IMR-90 (cell line): ENCODE measurements around the gene FOXN3. TPM values are rescaled to one million over a fixed set of nuclear protein-coding genes. Genes with fewer than 3 reads are reported as not detected.

Source experiments
- ATAC-seq: fragments of 200-7000 bp; cut with Tn5 transposase; 2 replicates; pipeline ENCODE4 v1.9.1; 2020; ENCODE audit warnings: low read depth, mild to moderate bottlenecking, moderate library complexity
- BruUV-seq: library from RNA; stranded (reverse); fragments of 400-500 nt; replicated peaks from 2 replicates; lab custom pipeline; 2021; lab: Mats Ljungman, UMichigan
- CTCF ChIA-PET: fragments of 300-600 bp; formaldehyde crosslinking; extraction: SDS; loops from one replicate; lab custom pipeline; 2021; ENCODE audit warnings: antibody characterized with exemption; lab: Yijun Ruan, JAX
- POLR2A ChIA-PET: fragments of 300-600 bp; sonication (Branson Sonifier 250); formaldehyde crosslinking; loops from one replicate; lab custom pipeline; 2022; ENCODE audit warnings: antibody characterized with exemption; ENCODE audit not compliant: unreplicated experiment; lab: Charles Lee
- DNase-seq: peaks from one replicate; pipeline ENCODE4 v3.0.0; 2013
- H2AFZ ChIP-seq: replicated peaks from 2 replicates; pipeline ENCODE3; 2013; ENCODE audit warnings: low read length, mild to moderate bottlenecking; ENCODE audit not compliant: poor library complexity
- H2AK5ac ChIP-seq: 2 replicates; pipeline ENCODE4 v1.6.1; 2013; ENCODE audit warnings: low read depth, low read length, inconsistent platforms
- H2AK9ac ChIP-seq: replicated peaks from 2 replicates; pipeline ENCODE3; 2013; ENCODE audit warnings: mild to moderate bottlenecking, low read depth, low read length, moderate library complexity; ENCODE audit not compliant: poor library complexity
- H2BK120ac ChIP-seq: 2 replicates; pipeline ENCODE4 v1.6.1; 2013; ENCODE audit warnings: low read depth, low read length, inconsistent platforms
- H2BK15ac ChIP-seq: 3 replicates; pipeline ENCODE4 v1.6.1; 2013; ENCODE audit warnings: low read depth, low read length, inconsistent platforms
- H2BK20ac ChIP-seq: 2 replicates; pipeline ENCODE4 v1.6.1; 2013; ENCODE audit warnings: low read depth, mild to moderate bottlenecking, inconsistent platforms, low read length, moderate library complexity
- H2BK5ac ChIP-seq: 2 replicates; pipeline ENCODE4 v1.6.1; 2013; ENCODE audit warnings: mild to moderate bottlenecking, low read depth, low read length, inconsistent platforms; ENCODE audit not compliant: poor library complexity, severe bottlenecking
- H3K14ac ChIP-seq: replicated peaks from 2 replicates; pipeline ENCODE4 v1.6.1; 2013; ENCODE audit warnings: low read depth, low read length, inconsistent platforms
- H3K18ac ChIP-seq: 2 replicates; pipeline ENCODE4 v1.6.1; 2013; ENCODE audit warnings: low read depth, low read length, control low read depth
- H3K23ac ChIP-seq: 2 replicates; pipeline ENCODE4 v1.6.1; 2013; ENCODE audit warnings: low read depth, low read length, inconsistent platforms
- H3K27ac ChIP-seq: 2 replicates; pipeline ENCODE4 v1.5.1; 2013; ENCODE audit warnings: mild to moderate bottlenecking, control low read depth, low read length; ENCODE audit not compliant: insufficient read depth
- H3K27me3 ChIP-seq: 2 replicates; pipeline ENCODE4 v1.6.1; 2013; ENCODE audit warnings: low read length; ENCODE audit not compliant: control insufficient read depth, insufficient read depth
- H3K36me3 ChIP-seq: 2 replicates; pipeline ENCODE4 v1.6.1; 2013; ENCODE audit warnings: low read length, mixed read lengths; ENCODE audit not compliant: control insufficient read depth, insufficient read depth
- H3K4ac ChIP-seq: 2 replicates; pipeline ENCODE4 v1.6.1; 2013; ENCODE audit warnings: low read depth, low read length, inconsistent platforms
- H3K4me1 ChIP-seq: 2 replicates; pipeline ENCODE4 v1.6.1; 2013; ENCODE audit warnings: low read length, mixed read lengths; ENCODE audit not compliant: control insufficient read depth, insufficient read depth
- H3K4me2 ChIP-seq: 2 replicates; pipeline ENCODE4 v1.6.1; 2013; ENCODE audit warnings: low read depth, mild to moderate bottlenecking, control low read depth, low read length, moderate library complexity
- H3K4me3 ChIP-seq: 2 replicates; pipeline ENCODE4 v1.5.1; 2013; ENCODE audit warnings: low read depth, mild to moderate bottlenecking, control low read depth, low read length, moderate library complexity; ENCODE audit not compliant: insufficient read depth
- H3K56ac ChIP-seq: 2 replicates; pipeline ENCODE4 v1.6.1; 2013; ENCODE audit warnings: low read length, inconsistent platforms; ENCODE audit not compliant: insufficient read depth; ENCODE audit errors: extremely low read depth
- H3K79me1 ChIP-seq, 2 experiments: 2 replicates each; pipeline ENCODE4 v1.6.1; 2013; ENCODE audit warnings: low read length in 2 of 2, inconsistent platforms in 1 of 2, low read depth in 1 of 2
- H3K9ac ChIP-seq: 2 replicates; pipeline ENCODE4 v1.6.1; 2013; ENCODE audit warnings: low read depth, low read length, control low read depth
- H3K9me1 ChIP-seq: 2 replicates; pipeline ENCODE4 v1.6.1; 2013; ENCODE audit warnings: low read length, inconsistent platforms; ENCODE audit not compliant: insufficient read depth
- H3K9me3 ChIP-seq: 2 replicates; pipeline ENCODE4 v1.6.1; 2013; ENCODE audit warnings: low read length; ENCODE audit not compliant: control insufficient read depth, insufficient read depth
- H4K20me1 ChIP-seq: 2 replicates; pipeline ENCODE4 v1.6.1; 2013; ENCODE audit warnings: low read length, inconsistent platforms; ENCODE audit not compliant: insufficient read depth
- H4K5ac ChIP-seq: 2 replicates; pipeline ENCODE4 v1.6.1; 2013; ENCODE audit warnings: mild to moderate bottlenecking, low read depth, low read length, control low read depth
- H4K8ac ChIP-seq, 2 experiments: 2 replicates each; pipeline ENCODE4 v1.6.1; 2013; ENCODE audit warnings: low read depth in 2 of 2, low read length in 2 of 2, control low read depth in 1 of 2, inconsistent platforms in 1 of 2
- H4K91ac ChIP-seq: 2 replicates; pipeline ENCODE4 v1.6.1; 2013; ENCODE audit warnings: low read depth, low read length, inconsistent platforms; ENCODE audit not compliant: insufficient read depth
- BHLHE40 ChIP-seq: fragments of 150-350 bp; IDR thresholded peaks from 2 replicates; pipeline ENCODE4 v1.6.1; 2016; ENCODE audit warnings: mild to moderate bottlenecking, low read depth, low read length
- CEBPB ChIP-seq: IDR thresholded peaks from 2 replicates; pipeline ENCODE4 v1.6.1; 2012; ENCODE audit warnings: low read depth, low read length, improper control_type of control experiment
- CHD1 ChIP-seq: IDR thresholded peaks from 2 replicates; pipeline ENCODE4 v1.6.1; 2012; ENCODE audit warnings: low read depth, low read length, improper control_type of control experiment
- FOS ChIP-seq: fragments of 150-350 bp; IDR thresholded peaks from 2 replicates; pipeline ENCODE4 v1.6.1; 2016; ENCODE audit warnings: low read depth, low read length
- MAFK ChIP-seq: IDR thresholded peaks from 2 replicates; pipeline ENCODE4 v1.6.1; 2012; ENCODE audit warnings: low read depth, low read length, improper control_type of control experiment
- MAZ ChIP-seq: IDR thresholded peaks from 2 replicates; pipeline ENCODE4 v1.6.1; 2012; ENCODE audit warnings: low read depth, mild to moderate bottlenecking, low read length, improper control_type of control experiment, moderate library complexity, borderline replicate concordance
- MXI1 ChIP-seq: IDR thresholded peaks from 2 replicates; pipeline ENCODE4 v1.6.1; 2012; ENCODE audit warnings: low read depth, mild to moderate bottlenecking, low read length, moderate library complexity, borderline replicate concordance
- NFE2L2 ChIP-seq: fragments of 150-350 bp; IDR thresholded peaks from 2 replicates; pipeline ENCODE4 v1.6.1; 2016; ENCODE audit warnings: low read depth, mild to moderate bottlenecking, low read length
- POLR2A ChIP-seq: IDR thresholded peaks from 2 replicates; pipeline ENCODE4 v1.6.1; 2012; ENCODE audit warnings: mild to moderate bottlenecking, low read depth, low read length
- RAD21 ChIP-seq: IDR thresholded peaks from 2 replicates; pipeline ENCODE4 v1.6.1; 2012; ENCODE audit warnings: low read length, improper control_type of control experiment
- RCOR1 ChIP-seq: IDR thresholded peaks from 2 replicates; pipeline ENCODE4 v1.6.1; 2012; ENCODE audit warnings: mild to moderate bottlenecking, low read length, improper control_type of control experiment; ENCODE audit not compliant: insufficient replicate concordance
- RFX5 ChIP-seq: IDR thresholded peaks from 2 replicates; pipeline ENCODE4 v1.8.0; 2012; ENCODE audit warnings: low read depth, mild to moderate bottlenecking, low read length, moderate library complexity
- SMC3 ChIP-seq: fragments of 150-350 bp; IDR thresholded peaks from 2 replicates; pipeline ENCODE4 v1.6.1; 2016; ENCODE audit warnings: low read depth, mild to moderate bottlenecking, antibody characterized with exemption, low read length, moderate library complexity
- WGBS, 2 experiments: methylation state at CpG; one replicate each; pipeline versions ENCODE4 v1.1.5 to v1.1.7; 2013; ENCODE audit warnings: missing lambda C conversion rate in 2 of 2; ENCODE audit not compliant: insufficient read length in 1 of 2; ENCODE audit errors: extremely low coverage in 2 of 2; 5-methylcytosine and 5-hydroxymethylcytosine counted together
- dilution Hi-C: fragments of 300-500 bp; cut with HindIII; formaldehyde crosslinking; loops from one replicate; pipeline ENCODE4 v1.14.3; 2018; ENCODE audit warnings: low sequenced_read_pairs; ENCODE audit not compliant: unreplicated experiment
- in situ Hi-C: fragments of 300-500 bp; cut with MboI; formaldehyde crosslinking; loops from 3 replicates; pipeline ENCODE4 v1.14.3; 2019; ENCODE audit warnings: low sequenced_read_pairs, inconsistent platforms, mixed read lengths
- intact Hi-C: fragments of 100-400 bp; cut with micrococcal nuclease; formaldehyde crosslinking; loops from 2 replicates; pipeline ENCODE4 v1.10.0; 2022
- polyA plus RNA-seq, 3 experiments: library from polyadenylated mRNA; depleted of rRNA; stranded (reverse); fragments of >200 nt; gene quantifications; 2 replicates each; pipeline ENCODE4 v1.2.3, GENCODE V29; 2012; ENCODE audit warnings: low replicate concordance in 1 of 3
- total RNA-seq: library from RNA; depleted of rRNA; stranded (reverse); fragments of >200 nt; gene quantifications from 2 replicates; pipeline ENCODE4 v1.2.3, GENCODE V29; 2012
- TF ChIP-seq, protein P1 (sequence below): fragments of 150-350 bp; IDR thresholded peaks from 2 replicates; pipeline ENCODE4 v1.6.1; 2016; ENCODE audit warnings: low read depth, mild to moderate bottlenecking, low read length, moderate library complexity, borderline replicate concordance
- TF ChIP-seq, protein P2 (sequence below): conservative IDR thresholded peaks from 2 replicates; pipeline ENCODE4 v1.5.1; 2012; ENCODE audit warnings: mild to moderate bottlenecking, low read depth, low read length, improper control_type of control experiment

FOXN3 gene
- total and polyA plus RNA-seq, 2 of the 4 experiments (the other 2 are of a cell fraction) = 22.6 to 33.7 TPM

DNA sequence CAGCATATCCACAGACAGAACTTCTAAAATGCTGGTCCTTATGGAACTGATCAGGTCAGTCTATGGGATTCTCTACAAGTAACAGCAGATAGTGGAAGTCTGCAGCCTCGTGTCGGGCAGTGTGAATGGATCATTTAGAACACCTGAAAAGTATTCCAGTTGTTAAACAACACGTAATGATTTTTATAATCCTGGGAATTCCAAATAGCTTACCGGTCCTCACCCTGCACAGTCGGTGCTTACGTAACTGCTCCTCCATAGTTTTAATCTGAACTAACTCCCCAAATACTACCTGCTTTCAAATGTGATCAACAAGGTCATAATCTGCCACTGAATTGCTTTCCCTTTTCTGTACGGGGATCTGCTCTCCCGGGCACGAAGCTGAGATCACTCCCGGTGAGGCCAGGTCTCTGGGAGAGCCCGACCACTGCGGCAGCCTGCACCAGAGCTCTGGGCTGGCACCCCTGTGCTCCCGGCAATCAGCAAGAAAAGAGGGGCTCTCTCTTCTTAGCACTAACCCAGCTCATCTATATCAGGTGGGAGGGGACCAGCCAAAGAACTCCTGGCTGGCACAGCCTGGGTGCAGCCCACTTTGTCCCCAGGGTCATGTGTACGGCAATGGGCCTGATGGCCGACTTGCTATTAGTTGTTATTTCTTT lies 157.0 kb downstream of the FOXN3 start:
- Histone ChIP-seq H4K20me1 (peaks cover 28% of the 10 kb centered on the region), H2BK120ac (no peak overlapping the region), H3K4me1 (peaks cover 1% of the 10 kb centered on the region; the same call in 1 of the 2 replicates), H3K4me2 (no peak overlapping the region), H2BK15ac (no peak overlapping the region), H3K27me3 (no peaks in the 10 kb centered on the region), H2BK5ac (no peak overlapping the region), H3K79me1 (peaks cover 60 to 62% of the 10 kb centered on the region in 2 experiments), H4K91ac (no peak overlapping the region), H3K36me3 (peaks cover 2% of the 10 kb centered on the region; the same call in 1 of the 2 replicates), H2BK20ac (no peak overlapping the region), H2AK5ac (no peak overlapping the region), H3K9me3 (no peaks in the 10 kb centered on the region), H3K27ac (no peak overlapping the region), H3K14ac (no peak overlapping the region), H3K56ac (no peak overlapping the region), H4K8ac (no peak overlapping the region), H3K23ac (no peak overlapping the region), H4K5ac (no peak overlapping the region), H2AFZ (no peak overlapping the region), H3K4me3 (no peak overlapping the region), H2AK9ac (no peak overlapping the region), H3K9ac (no peak overlapping the region), H3K9me1 (peaks cover 9% of the 10 kb centered on the region; the same call in 1 of the 2 replicates), H3K4ac (no peak overlapping the region), H3K18ac (no peak overlapping the region)
- in situ Hi-C loops (no loop called here), intact Hi-C loops (loop anchor here (1.0 kb wide), 1 partner anchor 25 kb away; no protein-coding TSS in a partner anchor), dilution Hi-C loops (no loop called here)
- WGBS, 2 experiments = 63% methylated on average over 3 of the region's 15 CpGs; no CpG with 5 or more reads in 1 of the 2 experiments
- ChIA-PET POLR2A (no interaction called here), CTCF (no interaction called here)
- TF ChIP-seq MAFK = no peak
- no peak for TF ChIP-seq RCOR1
- TF ChIP-seq SMC3 = no peak
- TF ChIP-seq, protein P1, sequence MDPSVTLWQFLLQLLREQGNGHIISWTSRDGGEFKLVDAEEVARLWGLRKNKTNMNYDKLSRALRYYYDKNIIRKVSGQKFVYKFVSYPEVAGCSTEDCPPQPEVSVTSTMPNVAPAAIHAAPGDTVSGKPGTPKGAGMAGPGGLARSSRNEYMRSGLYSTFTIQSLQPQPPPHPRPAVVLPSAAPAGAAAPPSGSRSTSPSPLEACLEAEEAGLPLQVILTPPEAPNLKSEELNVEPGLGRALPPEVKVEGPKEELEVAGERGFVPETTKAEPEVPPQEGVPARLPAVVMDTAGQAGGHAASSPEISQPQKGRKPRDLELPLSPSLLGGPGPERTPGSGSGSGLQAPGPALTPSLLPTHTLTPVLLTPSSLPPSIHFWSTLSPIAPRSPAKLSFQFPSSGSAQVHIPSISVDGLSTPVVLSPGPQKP = no peak
- no peak for TF ChIP-seq POLR2A
- TF ChIP-seq BHLHE40 = no peak
- no peak for TF ChIP-seq CEBPB
- no peak for TF ChIP-seq CHD1
- no peak for TF ChIP-seq NFE2L2
- TF ChIP-seq FOS = no peak
- TF ChIP-seq RFX5 = no peak
- TF ChIP-seq, protein P2, sequence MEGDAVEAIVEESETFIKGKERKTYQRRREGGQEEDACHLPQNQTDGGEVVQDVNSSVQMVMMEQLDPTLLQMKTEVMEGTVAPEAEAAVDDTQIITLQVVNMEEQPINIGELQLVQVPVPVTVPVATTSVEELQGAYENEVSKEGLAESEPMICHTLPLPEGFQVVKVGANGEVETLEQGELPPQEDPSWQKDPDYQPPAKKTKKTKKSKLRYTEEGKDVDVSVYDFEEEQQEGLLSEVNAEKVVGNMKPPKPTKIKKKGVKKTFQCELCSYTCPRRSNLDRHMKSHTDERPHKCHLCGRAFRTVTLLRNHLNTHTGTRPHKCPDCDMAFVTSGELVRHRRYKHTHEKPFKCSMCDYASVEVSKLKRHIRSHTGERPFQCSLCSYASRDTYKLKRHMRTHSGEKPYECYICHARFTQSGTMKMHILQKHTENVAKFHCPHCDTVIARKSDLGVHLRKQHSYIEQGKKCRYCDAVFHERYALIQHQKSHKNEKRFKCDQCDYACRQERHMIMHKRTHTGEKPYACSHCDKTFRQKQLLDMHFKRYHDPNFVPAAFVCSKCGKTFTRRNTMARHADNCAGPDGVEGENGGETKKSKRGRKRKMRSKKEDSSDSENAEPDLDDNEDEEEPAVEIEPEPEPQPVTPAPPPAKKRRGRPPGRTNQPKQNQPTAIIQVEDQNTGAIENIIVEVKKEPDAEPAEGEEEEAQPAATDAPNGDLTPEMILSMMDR = no peak
- no peak for TF ChIP-seq MXI1
- TF ChIP-seq RAD21 = no peak
- no peak for TF ChIP-seq MAZ
- DNase-seq (no peak), ATAC-seq (no peak)
- no TSS peak for BruUV-seq
